ENCODE results near the gene ATPAF1.

ATPAF1 gene

GRCh38 chr1:46599059-46599970 lies 68.8 kb downstream of the ATPAF1 start:
- H3K27me3 Mint-ChIP-seq (ENCODE audit: low read depth) = no peaks in the 10 kb centered on the region
- H3K4me3 Mint-ChIP-seq = no peak overlapping the region
- H3K36me3 Mint-ChIP-seq (ENCODE audit: low read depth) = no peaks in the 10 kb centered on the region
- H3K4me1 Mint-ChIP-seq = peaks cover 18% of the 10 kb centered on the region
- H3K27ac Mint-ChIP-seq = no peak overlapping the region
- no peak for TF ChIP-seq CTCF (IDR thresholded peaks at IDR 0.05; ENCODE audit: unreplicated experiment in 3 of 3)
- no peaks in the 10 kb centered on the region for H3K9me3 Mint-ChIP-seq

GRCh38 chr1:46596846-46597245 lies 71.3 kb downstream of the ATPAF1 start:
- Mint-ChIP-seq H3K27me3 (ENCODE audit: low read depth) (no peaks in the 10 kb centered on the region), H3K4me1 (peaks cover 5% of the 10 kb centered on the region), H3K36me3 (ENCODE audit: low read depth) (peaks cover 23% of the 10 kb centered on the region), H3K9me3 (no peaks in the 10 kb centered on the region), H3K4me3 (no peak overlapping the region), H3K27ac (no peak overlapping the region)
- TF ChIP-seq CTCF (IDR thresholded peaks at IDR 0.05; ENCODE audit: unreplicated experiment in 3 of 3) = no peak

GRCh38 chr1:46596036-46596435 lies 72.1 kb downstream of the ATPAF1 start:
- no peak overlapping the region for H3K4me3 Mint-ChIP-seq
- no peak overlapping the region for H3K27ac Mint-ChIP-seq
- no peak for TF ChIP-seq CTCF (IDR thresholded peaks at IDR 0.05; ENCODE audit: unreplicated experiment in 3 of 3)
- H3K36me3 Mint-ChIP-seq (ENCODE audit: low read depth) = peaks cover 31% of the 10 kb centered on the region
- no peaks in the 10 kb centered on the region for H3K9me3 Mint-ChIP-seq
- no peaks in the 10 kb centered on the region for H3K4me1 Mint-ChIP-seq
- H3K27me3 Mint-ChIP-seq (ENCODE audit: low read depth) = no peaks in the 10 kb centered on the region

DNA sequence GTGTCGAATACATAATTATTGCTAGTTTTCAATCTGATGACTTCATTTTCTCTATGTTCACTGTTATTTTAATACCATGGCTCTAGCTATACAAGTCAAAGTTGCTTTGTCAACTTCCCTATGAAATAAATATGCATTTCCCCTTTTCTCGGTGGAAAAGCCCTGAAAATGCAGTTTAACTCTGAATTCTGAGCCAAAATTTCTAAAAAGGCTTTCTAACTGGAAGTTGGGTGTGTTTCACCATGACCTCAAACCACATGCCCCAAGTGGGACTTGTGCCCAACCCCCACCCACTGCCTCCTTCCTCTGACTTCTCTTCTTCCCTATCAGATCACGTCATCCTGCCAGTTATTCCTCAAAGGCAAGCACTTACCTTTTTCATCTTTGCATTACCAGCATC lies 73.0 kb downstream of the ATPAF1 start:
- peaks cover 37% of the 10 kb centered on the region for H3K36me3 Mint-ChIP-seq (ENCODE audit: low read depth)
- no peaks in the 10 kb centered on the region for H3K27me3 Mint-ChIP-seq (ENCODE audit: low read depth)
- H3K4me3 Mint-ChIP-seq = no peak overlapping the region
- no peaks in the 10 kb centered on the region for H3K9me3 Mint-ChIP-seq
- no peaks in the 10 kb centered on the region for H3K4me1 Mint-ChIP-seq
- TF ChIP-seq CTCF (IDR thresholded peaks at IDR 0.05; ENCODE audit: unreplicated experiment in 3 of 3) = no peak
- no peak overlapping the region for H3K27ac Mint-ChIP-seq

DNA sequence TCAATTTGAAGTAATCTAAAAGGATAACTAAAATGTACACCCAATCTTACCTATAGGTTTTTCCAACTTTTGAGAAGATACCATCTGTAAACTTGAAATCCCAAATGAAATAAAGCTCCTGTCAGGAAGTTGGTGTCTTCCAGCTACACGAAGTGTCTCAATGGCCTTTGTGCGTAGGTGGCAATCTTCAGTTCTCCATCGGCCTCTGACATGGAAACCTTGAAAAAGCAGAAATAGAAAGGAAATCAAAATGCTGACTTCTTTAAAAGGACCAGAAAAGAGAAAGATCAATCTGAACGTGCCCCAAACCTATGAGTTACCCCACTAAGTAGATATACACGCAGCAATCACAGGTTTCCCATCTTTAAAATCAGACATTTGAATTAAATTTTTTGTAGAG lies 74.1 kb downstream of the ATPAF1 start:
- Mint-ChIP-seq H3K27me3 (ENCODE audit: low read depth) (no peaks in the 10 kb centered on the region), H3K36me3 (ENCODE audit: low read depth) (peaks cover 46% of the 10 kb centered on the region), H3K4me3 (no peak overlapping the region), H3K4me1 (no peaks in the 10 kb centered on the region), H3K27ac (no peak overlapping the region), H3K9me3 (no peaks in the 10 kb centered on the region)
- no peak for TF ChIP-seq CTCF (IDR thresholded peaks at IDR 0.05; ENCODE audit: unreplicated experiment in 3 of 3)

DNA sequence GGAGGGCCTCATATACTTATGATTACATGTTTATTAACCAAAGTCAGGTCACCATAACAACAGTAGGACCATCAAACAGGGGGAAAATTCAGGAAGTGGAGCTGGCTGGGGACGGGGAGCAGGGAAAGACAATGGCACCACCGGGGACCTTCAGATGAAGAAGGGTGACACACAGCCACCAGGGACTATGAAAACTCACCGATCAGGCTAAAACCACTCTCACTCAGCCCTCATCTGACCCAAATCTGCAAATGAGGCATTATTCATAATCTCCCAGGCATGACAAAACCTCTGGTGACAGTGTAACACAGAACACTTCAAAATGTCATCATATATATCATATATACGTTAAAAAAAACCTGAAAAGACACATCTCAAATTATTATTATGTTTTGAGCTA lies 75.3 kb downstream of the ATPAF1 start:
- Mint-ChIP-seq H3K36me3 (ENCODE audit: low read depth) (peaks cover 49% of the 10 kb centered on the region), H3K27ac (no peak overlapping the region), H3K27me3 (ENCODE audit: low read depth) (no peaks in the 10 kb centered on the region), H3K4me1 (no peaks in the 10 kb centered on the region), H3K4me3 (no peak overlapping the region), H3K9me3 (no peaks in the 10 kb centered on the region)
- TF ChIP-seq CTCF (IDR thresholded peaks at IDR 0.05; ENCODE audit: unreplicated experiment in 3 of 3) = no peak
